NCI-H1694 (cell line): ENCODE measurements around the gene MRPL30.
"Not testable (repeated sequence)": the region's sequence is repeated elsewhere in the genome, so short reads cannot be mapped to it uniquely, and the experiment has no call there.

Source experiments
- DNase-seq: peaks from one replicate; lab custom pipeline; 2025; lab: John Stamatoyannopoulos, UW

Gene MRPL30

GRCh38 chr2:99184811-99185210, 3.8 kb downstream of the MRPL30 start:
- DNase-seq = no peak

- DNase-seq = no peak
Measured at GRCh38 chr2:99187011-99187410, 6.0 kb downstream of the MRPL30 start.

GRCh38 chr2:99188357-99188756, 7.4 kb downstream of the MRPL30 start:
- no peak for DNase-seq

- no peak for DNase-seq
Measured at GRCh38 chr2:99190548-99190947, 9.6 kb downstream of the MRPL30 start.

GRCh38 chr2:99192364-99192763, 11.4 kb downstream of the MRPL30 start:
- not testable (repeated sequence) for DNase-seq

- DNase-seq = no peak
Measured at GRCh38 chr2:99198103-99198841, 17.3 kb downstream of the MRPL30 start.

- no peak for DNase-seq
Measured at GRCh38 chr2:99200076-99200800, 19.3 kb downstream of the MRPL30 start.

- DNase-seq = no peak
Measured at GRCh38 chr2:99201959-99202678, 21.1 kb downstream of the MRPL30 start.

- no peak for DNase-seq
Measured at GRCh38 chr2:99205491-99205890, 24.5 kb downstream of the MRPL30 start.

- no peak for DNase-seq
Measured at GRCh38 chr2:99216096-99216495, 35.1 kb downstream of the MRPL30 start.

- no peak for DNase-seq
Measured at GRCh38 chr2:99217929-99218501, 37.0 kb downstream of the MRPL30 start.

GRCh38 chr2:99233177-99233576, 52.2 kb downstream of the MRPL30 start:
- not testable (repeated sequence) for DNase-seq

GRCh38 chr2:99238599-99238998, 57.6 kb downstream of the MRPL30 start:
- DNase-seq = no peak

GRCh38 chr2:99240431-99240830, 59.4 kb downstream of the MRPL30 start:
- no peak for DNase-seq

- DNase-seq = no peak
Measured at GRCh38 chr2:99242151-99242550, 61.2 kb downstream of the MRPL30 start.
